Ramos (cell line): ENCODE results near the gene OR2A5.
"Not testable (repeated sequence)": the region's sequence is repeated elsewhere in the genome, so short reads cannot be mapped to it uniquely, and the experiment has no call there.

Experiments used
- in situ Hi-C: fragments of 300-500 bp; cut with MboI; formaldehyde crosslinking; loops from one replicate; pipeline ENCODE4 v1.14.3; 2022; ENCODE audit warnings: low sequenced_read_pairs; ENCODE audit not compliant: unreplicated experiment

The OR2A5 gene

GRCh38 chr7:144048648-144049047 lies at the start of gene OR2A5:
TSS of gene OR2A5 (plus strand) at chr7:144048948. CDS start at chr7:144050402, 1,454 bp downstream.
- in situ Hi-C loops: no loop called here

- in situ Hi-C loops: no loop called here
Measured at GRCh38 chr7:144000020-144000419, 48.7 kb upstream of the OR2A5 start, which contains the start of gene OR6B1. TSS of gene OR6B1 (plus strand) at chr7:144000320. CDS start at chr7:144003997, 3,677 bp downstream.

GRCh38 chr7:144001543-144001942 lies 47.2 kb upstream of the OR2A5 start:
- in situ Hi-C loops: no loop called here

- in situ Hi-C loops: no loop called here
Measured at GRCh38 chr7:144004703-144005102, 44.0 kb upstream of the OR2A5 start.

- in situ Hi-C loops: no loop called here
Measured at GRCh38 chr7:144006029-144006691, 42.6 kb upstream of the OR2A5 start.

GRCh38 chr7:144006692-144007042 lies 42.1 kb upstream of the OR2A5 start:
- in situ Hi-C loops: no loop called here

- in situ Hi-C loops: no loop called here
Measured at GRCh38 chr7:144009361-144009760, 39.4 kb upstream of the OR2A5 start.

GRCh38 chr7:144010061-144010460 lies 38.7 kb upstream of the OR2A5 start:
- in situ Hi-C loops: not testable (repeated sequence)

GRCh38 chr7:144010821-144011220 lies 37.9 kb upstream of the OR2A5 start:
- in situ Hi-C loops: not testable (repeated sequence)

- in situ Hi-C loops: no loop called here
Measured at GRCh38 chr7:144011458-144012230, 37.1 kb upstream of the OR2A5 start.

GRCh38 chr7:144018065-144018464 lies 30.7 kb upstream of the OR2A5 start:
- in situ Hi-C loops: no loop called here

GRCh38 chr7:144019457-144019856 lies 29.3 kb upstream of the OR2A5 start:
- in situ Hi-C loops: no loop called here

- in situ Hi-C loops: no loop called here
Measured at GRCh38 chr7:144020340-144020739, 28.4 kb upstream of the OR2A5 start.

- in situ Hi-C loops: no loop called here
Measured at GRCh38 chr7:144022169-144022568, 26.6 kb upstream of the OR2A5 start.

GRCh38 chr7:144023171-144023827 lies 25.4 kb upstream of the OR2A5 start:
- in situ Hi-C loops: no loop called here

GRCh38 chr7:144024213-144024612 lies 24.5 kb upstream of the OR2A5 start:
- in situ Hi-C loops: no loop called here

- in situ Hi-C loops: no loop called here
Measured at GRCh38 chr7:144026203-144026883, 22.4 kb upstream of the OR2A5 start.

GRCh38 chr7:144027070-144027469 lies 21.7 kb upstream of the OR2A5 start:
- in situ Hi-C loops: no loop called here

GRCh38 chr7:144027974-144028373 lies 20.8 kb upstream of the OR2A5 start:
- in situ Hi-C loops: no loop called here

- in situ Hi-C loops: no loop called here
Measured at GRCh38 chr7:144028547-144028946, 20.2 kb upstream of the OR2A5 start.

GRCh38 chr7:144032516-144032915 lies 16.2 kb upstream of the OR2A5 start:
- in situ Hi-C loops: no loop called here
